GM18517 (cell line): ENCODE results near the gene SYNE1.

Experiments
- ATAC-seq: cut with Tn5 transposase; IDR thresholded peaks from one replicate; pipeline ENCODE4 v1.9.1; 2021; ENCODE audit warnings: mild to moderate bottlenecking, moderate library complexity; ENCODE audit not compliant: unreplicated experiment

Gene SYNE1

DNA sequence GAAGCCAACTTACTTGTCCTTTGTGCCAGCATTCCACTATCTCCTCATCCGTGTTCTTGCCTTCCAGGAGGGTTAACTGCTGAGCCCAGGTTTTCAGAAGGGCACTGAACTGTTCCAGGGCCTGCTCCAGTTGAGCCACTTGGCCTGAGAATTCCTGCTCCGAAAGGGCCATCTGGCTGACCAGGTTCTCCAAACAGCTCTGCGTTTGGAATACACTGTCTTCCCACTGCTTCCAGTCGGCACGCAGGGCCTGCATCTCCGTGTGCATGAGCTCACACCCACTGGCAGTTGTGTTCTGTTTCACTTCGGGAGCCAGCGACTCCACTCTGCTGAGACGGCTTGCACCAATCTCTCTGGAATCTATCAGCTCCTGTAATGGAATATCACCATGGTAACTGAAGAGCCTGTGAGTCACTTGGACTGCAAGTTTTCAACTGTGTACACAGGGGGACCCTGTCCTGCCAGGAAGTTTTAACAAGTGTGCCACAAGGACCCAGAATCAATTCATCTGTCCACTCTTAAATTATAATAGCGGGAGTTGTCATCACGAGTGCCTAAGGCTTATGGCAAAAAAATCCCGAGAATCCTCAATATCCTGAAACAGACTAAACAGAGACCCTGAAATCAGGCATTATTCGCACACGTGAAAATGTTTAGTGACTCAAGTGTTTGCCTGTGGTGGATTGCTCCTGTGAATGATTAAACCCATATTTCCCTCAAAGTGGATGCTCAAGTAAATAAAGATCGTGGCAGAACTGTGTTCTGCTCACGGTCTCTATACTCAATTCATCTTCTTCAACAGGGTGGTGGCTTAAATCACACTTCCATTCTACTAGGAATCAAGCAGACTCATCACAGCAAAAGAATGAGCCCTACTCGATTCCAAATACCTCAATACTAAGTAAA lies 255.9 kb downstream of the SYNE1 start:
- no peak for ATAC-seq

DNA sequence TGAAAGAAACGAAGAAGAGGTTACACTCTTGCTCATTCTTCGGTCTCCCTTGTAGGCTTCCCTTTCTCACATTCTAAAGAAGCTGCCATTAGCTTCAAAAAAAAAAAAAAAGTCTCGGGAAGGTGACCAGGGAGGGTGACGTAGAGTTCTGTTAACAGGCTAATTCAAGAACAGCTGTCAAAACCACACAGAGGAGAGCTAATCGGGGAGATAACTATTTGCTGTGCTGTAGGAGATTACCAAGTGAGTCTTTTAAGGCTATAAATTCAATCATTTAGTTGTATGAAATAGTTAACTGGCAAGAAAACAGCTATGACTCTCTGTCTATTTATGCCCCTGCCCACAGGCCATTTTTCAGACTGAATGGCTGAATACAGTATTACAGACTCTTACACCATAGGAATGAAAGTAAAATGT lies 256.8 kb downstream of the SYNE1 start:
- ATAC-seq: no peak

- ATAC-seq: no peak
These were observed 257.7 kb downstream of the SYNE1 start for GRCh38 chr6:152379423-152379822.

GRCh38 chr6:152378169-152378568 lies 259.0 kb downstream of the SYNE1 start:
- no peak for ATAC-seq

DNA sequence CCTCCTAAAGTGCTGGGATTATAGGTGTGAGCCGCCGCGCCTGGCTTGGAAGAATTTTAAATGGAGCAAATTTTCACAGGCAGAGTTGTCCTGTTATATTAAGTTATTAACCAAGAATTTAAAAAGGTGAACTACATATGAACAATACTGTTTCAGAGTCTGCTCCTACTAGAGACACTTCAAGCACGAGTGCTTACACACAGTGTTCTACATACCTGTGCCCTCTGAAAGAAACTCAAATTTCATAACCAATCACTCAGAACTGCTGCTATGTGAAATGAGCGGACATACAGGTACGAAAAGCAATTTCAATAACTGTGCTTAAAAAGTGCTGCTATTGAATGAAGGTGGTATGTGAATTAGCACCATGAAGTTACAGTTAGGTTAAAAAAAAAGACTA lies 262.0 kb downstream of the SYNE1 start:
- no peak for ATAC-seq

GRCh38 chr6:152372945-152373344 lies 264.2 kb downstream of the SYNE1 start:
- no peak for ATAC-seq

GRCh38 chr6:152371775-152372174 lies 265.4 kb downstream of the SYNE1 start:
- ATAC-seq: no peak

DNA sequence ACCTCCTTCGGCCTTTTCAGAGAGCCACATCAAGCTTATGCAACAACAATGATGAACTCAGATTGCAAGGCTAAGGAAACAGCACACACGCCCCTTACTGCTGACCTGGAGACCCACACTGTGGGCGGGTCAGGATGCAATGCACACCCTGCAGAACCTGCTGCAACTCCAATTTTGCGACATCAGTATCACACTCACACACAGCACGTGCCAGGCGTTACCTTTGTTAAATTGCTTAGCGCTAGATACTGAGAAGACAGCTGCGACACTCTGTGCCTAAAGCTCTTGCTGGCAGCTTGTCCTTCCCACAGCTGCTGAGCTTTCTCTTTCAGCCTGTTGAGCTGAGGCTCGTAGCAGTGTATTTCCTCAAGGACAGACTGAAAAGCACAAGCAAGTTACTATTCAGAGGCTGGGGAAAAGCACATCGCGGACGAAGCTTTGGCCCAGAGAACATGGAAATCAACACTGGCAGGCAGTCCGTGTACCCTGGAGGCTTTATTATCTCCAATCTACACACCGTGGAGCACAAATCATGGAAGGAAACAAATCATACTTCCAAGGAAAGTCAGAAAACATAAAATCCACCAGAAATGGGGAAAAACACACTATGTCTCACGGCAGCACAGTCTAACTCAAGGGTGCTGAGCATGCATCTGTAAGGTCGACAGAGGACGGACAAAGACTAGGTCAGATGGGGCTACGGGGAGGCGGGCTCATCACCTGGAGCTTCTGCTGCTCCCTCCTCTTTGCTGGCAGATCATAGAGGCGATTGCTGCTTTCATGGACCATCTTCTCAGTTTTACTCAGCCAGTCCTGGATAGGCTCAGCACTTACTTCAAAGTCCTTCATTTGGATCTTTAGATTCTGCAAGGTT lies 268.2 kb downstream of the SYNE1 start:
- ATAC-seq: no peak

DNA sequence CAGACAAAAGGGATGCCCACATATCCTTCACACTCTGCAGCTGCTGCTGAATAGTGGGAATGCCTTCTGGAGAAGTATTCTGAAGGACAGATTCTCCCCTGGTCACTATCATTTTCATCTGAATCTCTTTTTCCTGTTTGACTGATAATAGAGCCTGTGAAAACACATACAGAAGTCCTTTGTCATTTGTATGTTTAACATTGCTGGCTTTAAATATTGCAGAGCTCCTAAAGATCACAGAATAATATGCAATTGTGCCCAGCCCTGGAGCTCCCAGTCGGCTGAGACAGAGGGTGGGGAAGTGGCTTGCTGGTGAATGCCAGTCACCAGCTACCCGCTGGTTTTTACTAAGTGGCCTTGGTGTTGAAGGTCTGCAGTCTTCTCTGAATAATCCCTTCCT lies 272.3 kb downstream of the SYNE1 start:
- no peak for ATAC-seq

DNA sequence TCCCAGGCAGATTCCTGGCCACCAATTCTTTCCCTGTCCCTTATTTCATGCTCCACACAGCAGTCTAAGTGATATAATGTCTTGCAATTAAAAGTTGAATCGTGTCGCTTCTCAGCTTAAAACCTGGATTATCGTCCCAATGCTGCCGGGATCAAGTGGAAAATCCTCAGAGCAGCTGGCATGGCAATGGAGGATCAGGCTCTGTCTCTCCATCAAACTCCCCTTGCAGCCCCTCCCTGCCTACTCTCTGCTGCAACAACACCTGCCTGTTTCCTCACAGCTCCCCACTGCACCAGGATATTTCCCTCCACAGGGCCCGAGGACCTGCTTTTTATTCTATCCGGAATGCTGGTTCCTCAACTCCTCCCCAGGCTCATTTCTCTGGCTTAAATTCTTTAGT lies 277.1 kb downstream of the SYNE1 start:
- ATAC-seq: no peak

DNA sequence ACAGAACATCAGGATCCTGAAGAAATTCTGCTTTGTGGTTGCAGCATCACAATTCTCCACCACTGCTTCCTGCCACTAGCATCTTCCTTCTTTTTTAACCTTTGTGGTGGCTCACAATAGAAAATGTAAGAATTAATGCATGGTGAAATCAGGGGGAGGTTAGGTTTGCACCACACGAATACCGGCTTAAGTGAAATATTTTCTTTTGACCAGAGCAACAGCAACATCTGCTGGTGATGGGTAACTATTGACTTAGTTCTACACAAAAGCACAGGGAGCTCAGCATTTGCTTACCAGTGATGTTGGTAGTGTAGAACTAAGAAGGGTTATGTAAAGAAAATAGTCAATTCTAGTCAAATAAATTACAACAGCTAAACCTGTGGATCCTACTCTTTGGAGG lies 280.5 kb downstream of the SYNE1 start:
- peak; percentile 69 for ATAC-seq

- ATAC-seq: no peak
These were observed 281.1 kb downstream of the SYNE1 start for GRCh38 chr6:152356016-152356415.

- no peak for ATAC-seq
These were observed 282.0 kb downstream of the SYNE1 start for GRCh38 chr6:152355166-152355565.

- ATAC-seq: no peak
These were observed 283.7 kb downstream of the SYNE1 start for GRCh38 chr6:152353440-152353839.

DNA sequence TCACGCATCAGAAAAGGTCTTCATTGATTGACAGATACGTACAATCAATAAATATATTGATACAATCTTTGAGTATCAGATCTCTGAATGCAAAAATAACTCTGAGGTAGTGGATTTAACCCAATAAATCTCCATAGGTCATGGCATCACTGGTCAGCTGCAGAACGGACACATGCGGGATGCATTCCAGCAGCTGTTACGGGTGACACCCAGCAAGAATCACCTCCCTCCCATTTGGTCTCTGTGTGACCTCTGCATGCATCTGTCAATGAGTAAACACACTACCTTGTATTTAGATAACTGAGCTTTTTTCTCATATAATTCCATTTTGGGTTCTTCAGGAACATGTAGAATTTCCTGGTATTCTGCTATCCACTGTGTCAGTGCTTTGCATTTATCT lies 285.4 kb downstream of the SYNE1 start:
- ATAC-seq: no peak

DNA sequence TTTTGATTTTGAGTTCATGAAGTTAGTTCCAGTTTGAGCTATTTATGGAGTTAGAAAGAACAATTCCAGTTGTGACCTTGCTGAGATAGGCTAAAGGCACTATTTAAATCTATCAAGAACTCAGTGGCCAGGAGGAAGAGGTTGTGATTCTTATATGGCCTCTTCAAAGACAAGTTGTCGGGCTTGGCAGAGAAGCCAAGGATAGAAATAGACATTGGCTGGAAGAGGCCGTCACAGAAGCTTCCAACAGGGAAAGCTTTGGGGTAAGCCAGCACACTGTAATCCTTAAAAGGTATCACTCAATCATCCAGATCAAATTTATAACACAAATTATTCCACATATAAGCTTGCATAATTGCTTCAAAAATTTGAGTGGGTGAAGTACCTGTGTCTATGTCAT lies 286.1 kb downstream of the SYNE1 start:
- no peak for ATAC-seq

GRCh38 chr6:152348116-152348515 lies 289.0 kb downstream of the SYNE1 start:
- ATAC-seq: no peak

DNA sequence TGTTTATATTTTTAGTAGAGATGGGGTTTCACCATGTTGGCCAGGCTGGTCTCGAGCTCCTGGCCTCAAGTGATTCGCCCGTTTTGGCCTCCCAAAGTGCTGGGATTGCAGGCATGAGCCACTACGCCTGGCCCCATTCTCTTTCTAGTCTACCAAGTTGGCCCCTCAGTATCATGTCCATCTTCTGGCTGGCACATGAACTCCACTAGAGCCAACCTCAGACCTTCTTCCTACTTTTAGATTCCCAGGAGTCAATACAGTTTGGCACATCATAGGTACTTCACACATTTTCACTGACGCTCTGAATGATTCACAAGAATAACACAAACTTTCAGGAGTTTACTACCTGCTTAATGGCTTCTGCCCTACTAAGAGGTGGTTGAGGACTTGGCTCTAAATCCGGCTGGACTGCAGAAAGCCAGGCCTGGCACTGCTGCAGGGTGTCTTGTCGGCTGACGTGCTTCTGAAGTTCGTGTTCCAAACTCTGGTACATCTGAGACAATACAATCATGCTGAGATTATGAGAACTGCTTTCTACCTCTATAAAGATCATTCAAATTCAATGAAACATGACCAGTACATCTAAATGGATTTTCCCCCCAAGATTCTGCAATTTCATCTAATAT lies 293.3 kb downstream of the SYNE1 start:
- no peak for ATAC-seq

- no peak for ATAC-seq
These were observed 295.6 kb downstream of the SYNE1 start for GRCh38 chr6:152341596-152341995.

DNA sequence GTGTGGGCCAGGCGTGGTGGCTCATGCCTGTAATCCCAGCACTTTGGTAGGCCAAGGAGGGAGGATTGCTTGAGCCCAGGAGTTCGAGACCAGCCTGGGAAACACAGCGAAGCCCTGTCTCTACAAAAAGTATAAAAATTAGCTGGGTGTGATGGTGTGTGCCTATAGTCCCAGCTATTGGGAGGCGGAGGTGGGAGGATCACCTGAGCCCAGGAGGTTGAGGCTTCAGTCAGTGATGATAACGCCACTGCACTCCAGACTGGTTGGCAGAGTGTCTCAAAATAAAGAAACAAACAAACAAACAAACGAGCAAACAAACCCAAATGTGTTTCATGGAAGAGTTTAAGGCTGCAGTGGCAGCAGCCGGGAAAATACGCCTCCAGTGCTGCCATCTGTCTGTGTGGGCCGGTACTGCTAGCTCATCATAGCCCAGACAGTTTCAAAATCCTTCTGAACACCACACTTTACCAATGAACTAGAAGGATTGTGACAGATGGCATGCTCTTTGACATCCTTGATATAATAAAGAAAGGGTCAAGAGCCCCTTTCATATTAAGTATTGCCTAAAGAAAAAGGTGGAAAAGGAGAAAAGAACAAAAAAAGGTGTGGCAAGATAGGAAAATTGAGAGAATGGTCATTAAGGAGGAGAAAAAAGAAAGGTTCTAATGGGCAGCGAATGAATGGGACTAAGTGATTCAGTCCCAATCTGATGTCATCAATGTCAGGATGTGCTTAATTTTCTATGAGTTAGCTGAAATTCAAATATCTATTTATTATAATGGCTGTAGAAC lies 298.6 kb downstream of the SYNE1 start:
- peak; percentile 97 for ATAC-seq

GRCh38 chr6:152334555-152334954 lies 302.6 kb downstream of the SYNE1 start:
- no peak for ATAC-seq
